H1 (cell line): ENCODE measurements around the gene CELA2A. TPM values are rescaled to one million over a fixed set of nuclear protein-coding genes. Genes with fewer than 3 reads are reported as not detected.

Experiments used
- CTCF ChIA-PET: fragments of 300-600 bp; sonication (Branson Sonifier 250); formaldehyde crosslinking; loops from one replicate; lab custom pipeline; 2021; ENCODE audit not compliant: partially characterized antibody; lab: Charles Lee
- POLR2A ChIA-PET: fragments of 300-600 bp; sonication (Branson Sonifier 250); formaldehyde crosslinking; loops from one replicate; lab custom pipeline; 2021; ENCODE audit warnings: inconsistent platforms; ENCODE audit not compliant: partially characterized antibody; lab: Charles Lee
- DNase-seq, 2 experiments: peaks; one replicate each; pipeline versions ENCODE4 v3.0.0 to v3.0.0-alpha.2; 2010 to 2022; ENCODE audit warnings: low spot score in 2 of 2, low read depth in 1 of 2, mixed read lengths in 1 of 2
- FAIRE-seq: peaks from 2 replicates; lab custom pipeline; 2011; peaks lifted over from hg19 to GRCh38; lab: Jason Lieb, UNC
- H2AFZ ChIP-seq: 2 replicates; pipeline ENCODE4 v1.8.1; 2012; ENCODE audit warnings: low read length, inconsistent platforms
- H2AK5ac ChIP-seq: 2 replicates; pipeline ENCODE4 v1.6.1; 2013; ENCODE audit warnings: low read depth, low read length
- H2BK120ac ChIP-seq: replicated peaks from 2 replicates; pipeline ENCODE3; 2013; ENCODE audit warnings: low read depth, low read length, inconsistent platforms
- H2BK12ac ChIP-seq: 2 replicates; pipeline ENCODE4 v1.6.1; 2013; ENCODE audit warnings: low read depth, low read length
- H2BK15ac ChIP-seq: 2 replicates; pipeline ENCODE4 v1.6.1; 2013; ENCODE audit warnings: low read length
- H2BK20ac ChIP-seq: 2 replicates; pipeline ENCODE4 v1.6.1; 2013; ENCODE audit warnings: low read length
- H2BK5ac ChIP-seq: 2 replicates; pipeline ENCODE4 v1.6.1; 2013; ENCODE audit warnings: low read depth, low read length
- H3K14ac ChIP-seq: 2 replicates; pipeline ENCODE4 v1.6.1; 2013; ENCODE audit warnings: inconsistent platforms; ENCODE audit not compliant: insufficient read length
- H3K18ac ChIP-seq: 2 replicates; pipeline ENCODE4 v1.6.1; 2013; ENCODE audit warnings: low read length; ENCODE audit errors: extremely low read depth
- H3K23ac ChIP-seq: 2 replicates; pipeline ENCODE4 v1.6.1; 2013; ENCODE audit warnings: inconsistent platforms; ENCODE audit not compliant: insufficient read length
- H3K23me2 ChIP-seq: 2 replicates; pipeline ENCODE4 v1.6.1; 2013; ENCODE audit warnings: low read depth, low read length
- H3K27ac ChIP-seq: 2 replicates; pipeline ENCODE4 v1.6.1; 2011; ENCODE audit warnings: low read depth, low read length, inconsistent platforms
- H3K27me3 ChIP-seq, 4 experiments: replicated peaks in 1 of 4; 1 replicate in 1 of 4; 2 replicates in 3 of 4; pipeline versions ENCODE4 v1.6.1 to v1.8.1; 2011 to 2013; ENCODE audit warnings: low read length in 3 of 4, mild to moderate bottlenecking in 3 of 4, inconsistent platforms in 2 of 4, mixed read lengths in 2 of 4, moderate library complexity in 1 of 4; ENCODE audit not compliant: control insufficient read depth in 3 of 4, insufficient read depth in 3 of 4; ENCODE audit errors: extremely low read depth in 1 of 4
- H3K36me3 ChIP-seq, 4 experiments: 2 replicates each; pipeline versions ENCODE4 v1.6.1 to v1.8.1; 2011 to 2013; ENCODE audit warnings: mild to moderate bottlenecking in 4 of 4, low read length in 3 of 4, moderate library complexity in 2 of 4, control low read depth in 1 of 4, inconsistent platforms in 1 of 4; ENCODE audit not compliant: insufficient read depth in 4 of 4, control insufficient read depth in 2 of 4
- H3K4ac ChIP-seq: replicated peaks from 2 replicates; pipeline ENCODE3; 2013; ENCODE audit warnings: low read length, low read depth, mixed read lengths, inconsistent platforms; ENCODE audit not compliant: insufficient read length
- H3K4me1 ChIP-seq, 4 experiments: replicated peaks in 1 of 4; 1 replicate in 1 of 4; 2 replicates in 3 of 4; pipeline versions ENCODE4 v1.6.1 to v1.8.1; 2011 to 2013; ENCODE audit warnings: low read length in 3 of 4, inconsistent platforms in 2 of 4, mixed read lengths in 1 of 4; ENCODE audit not compliant: insufficient read depth in 4 of 4, control insufficient read depth in 3 of 4
- H3K4me2 ChIP-seq, 2 experiments: 2 replicates each; pipeline versions ENCODE4 v1.6.1 to v1.8.1; 2011 to 2013; ENCODE audit warnings: low read depth in 2 of 2, low read length in 2 of 2, control low read depth in 1 of 2, inconsistent platforms in 1 of 2, mild to moderate bottlenecking in 1 of 2; ENCODE audit not compliant: insufficient read depth in 1 of 2
- H3K4me3 ChIP-seq, 4 experiments: fragments of 200-600, 300-600 bp in 1 of 4; sonication (generic), shearing (Covaris generic), sonication (Bioruptor Twin) in 1 of 4; 2 replicates each; pipeline versions ENCODE4 v1.5.1 to v1.8.1; 2011 to 2016; ENCODE audit warnings: low read length in 4 of 4, low read depth in 3 of 4, control low read depth in 2 of 4, inconsistent platforms in 2 of 4, mild to moderate bottlenecking in 2 of 4, mixed read lengths in 1 of 4, moderate library complexity in 1 of 4; ENCODE audit not compliant: insufficient read depth in 2 of 4; ENCODE audit errors: extremely low read depth in 1 of 4
- H3K56ac ChIP-seq: replicated peaks from 2 replicates; pipeline ENCODE3; 2013; ENCODE audit warnings: low read depth, mild to moderate bottlenecking, mixed read lengths, low read length, inconsistent platforms; ENCODE audit not compliant: insufficient read length
- H3K79me1 ChIP-seq: 2 replicates; pipeline ENCODE4 v1.6.1; 2013; ENCODE audit warnings: low read depth, low read length, control low read depth
- H3K79me2 ChIP-seq, 2 experiments: 2 replicates each; pipeline versions ENCODE4 v1.6.1 to v1.8.1; 2012 to 2013; ENCODE audit warnings: low read length in 2 of 2, mild to moderate bottlenecking in 2 of 2, inconsistent platforms in 1 of 2; ENCODE audit not compliant: insufficient read depth in 2 of 2, control insufficient read depth in 1 of 2
- H3K9ac ChIP-seq, 4 experiments: replicated peaks in 1 of 4; 1 replicate in 1 of 4; 2 replicates in 3 of 4; pipeline versions ENCODE4 v1.6.1 to v1.8.1; 2011 to 2013; ENCODE audit warnings: low read depth in 3 of 4, low read length in 3 of 4, control low read depth in 2 of 4, mild to moderate bottlenecking in 2 of 4, moderate library complexity in 2 of 4, inconsistent platforms in 1 of 4; ENCODE audit errors: extremely low read depth in 1 of 4
- H3K9me3 ChIP-seq, 2 experiments: 2 replicates each; pipeline versions ENCODE4 v1.6.1 to v1.8.1; 2012 to 2013; ENCODE audit warnings: mild to moderate bottlenecking in 2 of 2, moderate library complexity in 2 of 2, control low read depth in 1 of 2, inconsistent platforms in 1 of 2, low read depth in 1 of 2, low read length in 1 of 2, mixed read lengths in 1 of 2; ENCODE audit not compliant: insufficient read depth in 2 of 2
- H4K20me1 ChIP-seq, 2 experiments: replicated peaks in 1 of 2; 2 replicates each; pipeline versions ENCODE3 to v1.8.1; 2011 to 2013; ENCODE audit warnings: inconsistent platforms in 2 of 2, low read length in 2 of 2, mild to moderate bottlenecking in 1 of 2; ENCODE audit not compliant: insufficient read depth in 2 of 2, control insufficient read depth in 1 of 2
- H4K5ac ChIP-seq: 2 replicates; pipeline ENCODE4 v1.6.1; 2013; ENCODE audit warnings: low read length, low read depth, mixed read lengths, inconsistent platforms; ENCODE audit not compliant: insufficient read length
- H4K8ac ChIP-seq: 2 replicates; pipeline ENCODE4 v1.8.0; 2013; ENCODE audit warnings: mild to moderate bottlenecking, moderate library complexity, low read length, inconsistent platforms; ENCODE audit not compliant: insufficient read depth; ENCODE audit errors: extremely low read depth
- H4K91ac ChIP-seq: replicated peaks from 2 replicates; pipeline ENCODE3; 2013; ENCODE audit warnings: low read length, mixed read lengths, inconsistent platforms; ENCODE audit not compliant: insufficient read length
- ATF2 ChIP-seq: IDR thresholded peaks from 2 replicates; pipeline ENCODE4 v1.6.1; 2012; ENCODE audit warnings: low read length, inconsistent platforms
- CREB1 ChIP-seq: IDR thresholded peaks from 2 replicates; pipeline ENCODE4 v1.6.1; 2012; ENCODE audit warnings: inconsistent platforms
- GTF2F1 ChIP-seq: IDR thresholded peaks from 2 replicates; pipeline ENCODE4 v1.6.1; 2012; ENCODE audit warnings: low read depth, low read length, improper control_type of control experiment, borderline replicate concordance
- KDM1A ChIP-seq: fragments of 200-600, 300-600 bp; sonication (generic); IDR thresholded peaks from 2 replicates; pipeline ENCODE4 v1.7.1; 2016; ENCODE audit warnings: mild to moderate bottlenecking, low read length, borderline replicate concordance
- MAX ChIP-seq: IDR thresholded peaks from 2 replicates; pipeline ENCODE4 v1.6.1; 2012; ENCODE audit warnings: inconsistent platforms
- POLR2A ChIP-seq, 2 experiments: IDR thresholded peaks; 1 replicate in 1 of 2; 2 replicates in 1 of 2; pipeline ENCODE4 v1.6.1; 2011; ENCODE audit warnings: low read depth in 2 of 2, low read length in 2 of 2, mild to moderate bottlenecking in 2 of 2; ENCODE audit errors: control extremely low read depth in 1 of 2
- POLR2AphosphoS5 ChIP-seq: IDR thresholded peaks from 2 replicates; pipeline ENCODE4 v1.6.1; 2011; ENCODE audit warnings: low read depth, low read length
- SAP30 ChIP-seq: fragments of 300-600 bp; sonication (generic); IDR thresholded peaks from 2 replicates; pipeline ENCODE4 v1.7.1; 2012; ENCODE audit warnings: low read length, moderate library complexity, mild to moderate bottlenecking, inconsistent platforms; ENCODE audit not compliant: insufficient read depth, insufficient replicate concordance
- SIX5 ChIP-seq: IDR thresholded peaks from 2 replicates; pipeline ENCODE4 v1.6.1; 2011; ENCODE audit warnings: mild to moderate bottlenecking, low read depth, low read length
- TAF1 ChIP-seq: IDR thresholded peaks from 2 replicates; pipeline ENCODE4 v1.6.1; 2011; ENCODE audit warnings: mild to moderate bottlenecking, low read depth, low read length
- TAF7 ChIP-seq: optimal IDR thresholded peaks from 2 replicates; pipeline ENCODE3; 2011; ENCODE audit warnings: low read depth, mild to moderate bottlenecking, inconsistent platforms, low read length, moderate library complexity, borderline replicate concordance
- WGBS, 2 experiments: shearing (Covaris generic) in 1 of 2; methylation state at CpG; one replicate each; pipeline versions ENCODE4 v1.1.6 to v1.1.7; 2013 to 2015; ENCODE audit warnings: low lambda C conversion rate in 2 of 2, mixed read lengths in 2 of 2, inconsistent platforms in 1 of 2, low coverage in 1 of 2, missing lambda C conversion rate in 1 of 2; ENCODE audit not compliant: insufficient replicate concordance in 2 of 2, insufficient coverage in 1 of 2, insufficient read length in 1 of 2; ENCODE audit errors: extremely low coverage in 1 of 2, missing lambda C conversion rate in 1 of 2; 5-methylcytosine and 5-hydroxymethylcytosine counted together
- polyA plus RNA-seq, 7 experiments: library from polyadenylated mRNA; depleted of rRNA in 3 of 7; stranded (reverse) in 5 of 7; unstranded in 2 of 7; fragments of >200 nt in 5 of 7; fragments of 200-250 nt in 2 of 7; gene quantifications; 1 replicate in 5 of 7; 2 replicates in 1 of 7; 4 replicates in 1 of 7; pipeline versions ENCODE4 v1.2.1 to v1.2.3, GENCODE V29; 2011 to 2013; ENCODE audit warnings: missing spikeins in 2 of 7, mixed read lengths in 2 of 7
- total RNA-seq: library from RNA; stranded (reverse); fragmentation: NEBNext Ultra II Directional; extraction: Animal tissue kit (Norgen Biotek cat#: 25700); gene quantifications from 2 replicates; pipeline ENCODE4 v1.2.1, GENCODE V29; 2021

The CELA2A gene
- total and polyA plus RNA-seq, 2 of the 8 experiments (the other 6 are each of a cell fraction or from before 2014, with no cell fraction given) = not detected

- H4K91ac ChIP-seq = no peak overlapping the region
- ChIA-PET POLR2A (interaction anchor here (0.7 to 1.9 kb wide), 2 partner anchors 11 to 574 kb away, joined by 4 to 7 read pairs; no protein-coding TSS in a partner anchor), CTCF (interaction anchor here (1.1 kb wide), 1 partner anchor 195 kb away, joined by 4 read pairs; no protein-coding TSS in a partner anchor)
- peaks cover 0 to 8% (median 3%) of the 10 kb centered on the region in 4 experiments; a peak in 3 of 7 replicates for H3K4me1 ChIP-seq
- H3K79me2 ChIP-seq = peaks cover 0 to 23% of the 10 kb centered on the region in 2 experiments; a peak in 2 of 4 replicates
- no peak overlapping the region for H2AK5ac ChIP-seq
- peaks cover 7% of the 10 kb centered on the region; the same call in 1 of the 2 replicates for H3K79me1 ChIP-seq
- H4K20me1 ChIP-seq = peaks cover 0 to 3% of the 10 kb centered on the region in 2 experiments
- H3K56ac ChIP-seq = no peak overlapping the region
- H4K8ac ChIP-seq = no peak overlapping the region
- 96% methylated on average over 3 of the region's 3 CpGs; no CpG with 5 or more reads in 1 of the 2 experiments for WGBS, 2 experiments
- H2BK15ac ChIP-seq = 0 out of 2 replicates have a peak overlapping the region, but pooled peaks have one; percentile 81
- no peak overlapping the region for H3K18ac ChIP-seq
- no peak overlapping the region for H3K23ac ChIP-seq
- no peak overlapping the region for H2BK20ac ChIP-seq
- H2BK120ac ChIP-seq = no peak overlapping the region
- DNase-seq (no peak), FAIRE-seq (no peak)
- no peak overlapping the region for H2AFZ ChIP-seq
- no peak overlapping the region for H3K14ac ChIP-seq
- H3K4me2 ChIP-seq = no peak overlapping the region
- no peak overlapping the region for H3K9ac ChIP-seq
- H3K27me3 ChIP-seq = no peaks in the 10 kb centered on the region
- no peak overlapping the region for H4K5ac ChIP-seq
- TF ChIP-seq POLR2AphosphoS5 (no peak), SAP30 (no peak), SIX5 (no peak), POLR2A (IDR thresholded peaks at IDR 0.05; ENCODE audit: control extremely low read depth in 1 of 2, low read depth in 2 of 2, low read length in 2 of 2) (no peak), TAF1 (no peak), GTF2F1 (no peak), TAF7 (no peak), KDM1A (no peak), ATF2 (no peak), CREB1 (no peak), MAX (no peak)
- no peak overlapping the region for H3K27ac ChIP-seq
- H2BK12ac ChIP-seq = 0 out of 2 replicates have a peak overlapping the region, but pooled peaks have one; percentile 27
- no peak overlapping the region for H3K4ac ChIP-seq
- peaks cover 0 to 22% (median 5%) of the 10 kb centered on the region in 4 experiments; a peak in 5 of 8 replicates for H3K36me3 ChIP-seq
- H3K23me2 ChIP-seq = peaks cover 3% of the 10 kb centered on the region; the same call in 1 of the 2 replicates
- H2BK5ac ChIP-seq = no peak overlapping the region
- H3K4me3 ChIP-seq = no peak overlapping the region
- H3K9me3 ChIP-seq = no peaks in the 10 kb centered on the region
Observed at GRCh38 chr1:15519625-15520024, 63.1 kb downstream of the CELA2A start.
